IMR-90 (cell line): ENCODE data around the gene MMRN2. TPM values are rescaled to one million over a fixed set of nuclear protein-coding genes. Genes with fewer than 3 reads are reported as not detected.
"Not testable (repeated sequence)": the region's sequence is repeated elsewhere in the genome, so short reads cannot be mapped to it uniquely, and the experiment has no call there.

Experiments used
- ATAC-seq: fragments of 200-7000 bp; cut with Tn5 transposase; 2 replicates; pipeline ENCODE4 v1.9.1; 2020; ENCODE audit warnings: low read depth, mild to moderate bottlenecking, moderate library complexity
- BruUV-seq: library from RNA; stranded (reverse); fragments of 400-500 nt; replicated peaks from 2 replicates; lab custom pipeline; 2021; lab: Mats Ljungman, UMichigan
- CTCF ChIA-PET: fragments of 300-600 bp; formaldehyde crosslinking; extraction: SDS; loops from one replicate; lab custom pipeline; 2021; ENCODE audit warnings: antibody characterized with exemption; lab: Yijun Ruan, JAX
- POLR2A ChIA-PET: fragments of 300-600 bp; sonication (Branson Sonifier 250); formaldehyde crosslinking; loops from one replicate; lab custom pipeline; 2022; ENCODE audit warnings: antibody characterized with exemption; ENCODE audit not compliant: unreplicated experiment; lab: Charles Lee
- DNase-seq: peaks from one replicate; pipeline ENCODE4 v3.0.0; 2013
- H2AFZ ChIP-seq: replicated peaks from 2 replicates; pipeline ENCODE3; 2013; ENCODE audit warnings: low read length, mild to moderate bottlenecking; ENCODE audit not compliant: poor library complexity
- H2AK5ac ChIP-seq: 2 replicates; pipeline ENCODE4 v1.6.1; 2013; ENCODE audit warnings: low read depth, low read length, inconsistent platforms
- H2AK9ac ChIP-seq: replicated peaks from 2 replicates; pipeline ENCODE3; 2013; ENCODE audit warnings: mild to moderate bottlenecking, low read depth, low read length, moderate library complexity; ENCODE audit not compliant: poor library complexity
- H2BK120ac ChIP-seq: 2 replicates; pipeline ENCODE4 v1.6.1; 2013; ENCODE audit warnings: low read depth, low read length, inconsistent platforms
- H2BK15ac ChIP-seq: 3 replicates; pipeline ENCODE4 v1.6.1; 2013; ENCODE audit warnings: low read depth, low read length, inconsistent platforms
- H2BK20ac ChIP-seq: 2 replicates; pipeline ENCODE4 v1.6.1; 2013; ENCODE audit warnings: low read depth, mild to moderate bottlenecking, inconsistent platforms, low read length, moderate library complexity
- H2BK5ac ChIP-seq: 2 replicates; pipeline ENCODE4 v1.6.1; 2013; ENCODE audit warnings: mild to moderate bottlenecking, low read depth, low read length, inconsistent platforms; ENCODE audit not compliant: poor library complexity, severe bottlenecking
- H3K14ac ChIP-seq: replicated peaks from 2 replicates; pipeline ENCODE4 v1.6.1; 2013; ENCODE audit warnings: low read depth, low read length, inconsistent platforms
- H3K18ac ChIP-seq: 2 replicates; pipeline ENCODE4 v1.6.1; 2013; ENCODE audit warnings: low read depth, low read length, control low read depth
- H3K23ac ChIP-seq: 2 replicates; pipeline ENCODE4 v1.6.1; 2013; ENCODE audit warnings: low read depth, low read length, inconsistent platforms
- H3K27ac ChIP-seq: 2 replicates; pipeline ENCODE4 v1.5.1; 2013; ENCODE audit warnings: mild to moderate bottlenecking, control low read depth, low read length; ENCODE audit not compliant: insufficient read depth
- H3K27me3 ChIP-seq: 2 replicates; pipeline ENCODE4 v1.6.1; 2013; ENCODE audit warnings: low read length; ENCODE audit not compliant: control insufficient read depth, insufficient read depth
- H3K36me3 ChIP-seq: 2 replicates; pipeline ENCODE4 v1.6.1; 2013; ENCODE audit warnings: low read length, mixed read lengths; ENCODE audit not compliant: control insufficient read depth, insufficient read depth
- H3K4ac ChIP-seq: 2 replicates; pipeline ENCODE4 v1.6.1; 2013; ENCODE audit warnings: low read depth, low read length, inconsistent platforms
- H3K4me1 ChIP-seq: 2 replicates; pipeline ENCODE4 v1.6.1; 2013; ENCODE audit warnings: low read length, mixed read lengths; ENCODE audit not compliant: control insufficient read depth, insufficient read depth
- H3K4me2 ChIP-seq: 2 replicates; pipeline ENCODE4 v1.6.1; 2013; ENCODE audit warnings: low read depth, mild to moderate bottlenecking, control low read depth, low read length, moderate library complexity
- H3K4me3 ChIP-seq: 2 replicates; pipeline ENCODE4 v1.5.1; 2013; ENCODE audit warnings: low read depth, mild to moderate bottlenecking, control low read depth, low read length, moderate library complexity; ENCODE audit not compliant: insufficient read depth
- H3K56ac ChIP-seq: 2 replicates; pipeline ENCODE4 v1.6.1; 2013; ENCODE audit warnings: low read length, inconsistent platforms; ENCODE audit not compliant: insufficient read depth; ENCODE audit errors: extremely low read depth
- H3K79me1 ChIP-seq, 2 experiments: 2 replicates each; pipeline ENCODE4 v1.6.1; 2013; ENCODE audit warnings: low read length in 2 of 2, inconsistent platforms in 1 of 2, low read depth in 1 of 2
- H3K9ac ChIP-seq: 2 replicates; pipeline ENCODE4 v1.6.1; 2013; ENCODE audit warnings: low read depth, low read length, control low read depth
- H3K9me1 ChIP-seq: 2 replicates; pipeline ENCODE4 v1.6.1; 2013; ENCODE audit warnings: low read length, inconsistent platforms; ENCODE audit not compliant: insufficient read depth
- H3K9me3 ChIP-seq: 2 replicates; pipeline ENCODE4 v1.6.1; 2013; ENCODE audit warnings: low read length; ENCODE audit not compliant: control insufficient read depth, insufficient read depth
- H4K20me1 ChIP-seq: 2 replicates; pipeline ENCODE4 v1.6.1; 2013; ENCODE audit warnings: low read length, inconsistent platforms; ENCODE audit not compliant: insufficient read depth
- H4K5ac ChIP-seq: 2 replicates; pipeline ENCODE4 v1.6.1; 2013; ENCODE audit warnings: mild to moderate bottlenecking, low read depth, low read length, control low read depth
- H4K8ac ChIP-seq, 2 experiments: 2 replicates each; pipeline ENCODE4 v1.6.1; 2013; ENCODE audit warnings: low read depth in 2 of 2, low read length in 2 of 2, control low read depth in 1 of 2, inconsistent platforms in 1 of 2
- H4K91ac ChIP-seq: 2 replicates; pipeline ENCODE4 v1.6.1; 2013; ENCODE audit warnings: low read depth, low read length, inconsistent platforms; ENCODE audit not compliant: insufficient read depth
- MAZ ChIP-seq: IDR thresholded peaks from 2 replicates; pipeline ENCODE4 v1.6.1; 2012; ENCODE audit warnings: low read depth, mild to moderate bottlenecking, low read length, improper control_type of control experiment, moderate library complexity, borderline replicate concordance
- USF2 ChIP-seq: fragments of 150-350 bp; IDR thresholded peaks from 2 replicates; pipeline ENCODE4 v1.6.1; 2017; ENCODE audit warnings: mild to moderate bottlenecking, antibody characterized with exemption, low read length, low read depth
- WGBS, 2 experiments: methylation state at CpG; one replicate each; pipeline versions ENCODE4 v1.1.5 to v1.1.7; 2013; ENCODE audit warnings: missing lambda C conversion rate in 2 of 2; ENCODE audit not compliant: insufficient read length in 1 of 2; ENCODE audit errors: extremely low coverage in 2 of 2; 5-methylcytosine and 5-hydroxymethylcytosine counted together
- dilution Hi-C: fragments of 300-500 bp; cut with HindIII; formaldehyde crosslinking; loops from one replicate; pipeline ENCODE4 v1.14.3; 2018; ENCODE audit warnings: low sequenced_read_pairs; ENCODE audit not compliant: unreplicated experiment
- in situ Hi-C: fragments of 300-500 bp; cut with MboI; formaldehyde crosslinking; loops from 3 replicates; pipeline ENCODE4 v1.14.3; 2019; ENCODE audit warnings: low sequenced_read_pairs, inconsistent platforms, mixed read lengths
- intact Hi-C: fragments of 100-400 bp; cut with micrococcal nuclease; formaldehyde crosslinking; loops from 2 replicates; pipeline ENCODE4 v1.10.0; 2022
- polyA plus RNA-seq, 3 experiments: library from polyadenylated mRNA; depleted of rRNA; stranded (reverse); fragments of >200 nt; gene quantifications; 2 replicates each; pipeline ENCODE4 v1.2.3, GENCODE V29; 2012; ENCODE audit warnings: low replicate concordance in 1 of 3
- total RNA-seq: library from RNA; depleted of rRNA; stranded (reverse); fragments of >200 nt; gene quantifications from 2 replicates; pipeline ENCODE4 v1.2.3, GENCODE V29; 2012
- TF ChIP-seq, protein P1 (sequence below): conservative IDR thresholded peaks from 2 replicates; pipeline ENCODE4 v1.5.1; 2012; ENCODE audit warnings: mild to moderate bottlenecking, low read depth, low read length, improper control_type of control experiment

The MMRN2 gene
- total and polyA plus RNA-seq, 2 of the 4 experiments (the other 2 are of a cell fraction), result 1.6 to 1.8 TPM

GRCh38 chr10:86981716-86982115 is 24.3 kb upstream of the MMRN2 start:
- TF ChIP-seq, protein P1, sequence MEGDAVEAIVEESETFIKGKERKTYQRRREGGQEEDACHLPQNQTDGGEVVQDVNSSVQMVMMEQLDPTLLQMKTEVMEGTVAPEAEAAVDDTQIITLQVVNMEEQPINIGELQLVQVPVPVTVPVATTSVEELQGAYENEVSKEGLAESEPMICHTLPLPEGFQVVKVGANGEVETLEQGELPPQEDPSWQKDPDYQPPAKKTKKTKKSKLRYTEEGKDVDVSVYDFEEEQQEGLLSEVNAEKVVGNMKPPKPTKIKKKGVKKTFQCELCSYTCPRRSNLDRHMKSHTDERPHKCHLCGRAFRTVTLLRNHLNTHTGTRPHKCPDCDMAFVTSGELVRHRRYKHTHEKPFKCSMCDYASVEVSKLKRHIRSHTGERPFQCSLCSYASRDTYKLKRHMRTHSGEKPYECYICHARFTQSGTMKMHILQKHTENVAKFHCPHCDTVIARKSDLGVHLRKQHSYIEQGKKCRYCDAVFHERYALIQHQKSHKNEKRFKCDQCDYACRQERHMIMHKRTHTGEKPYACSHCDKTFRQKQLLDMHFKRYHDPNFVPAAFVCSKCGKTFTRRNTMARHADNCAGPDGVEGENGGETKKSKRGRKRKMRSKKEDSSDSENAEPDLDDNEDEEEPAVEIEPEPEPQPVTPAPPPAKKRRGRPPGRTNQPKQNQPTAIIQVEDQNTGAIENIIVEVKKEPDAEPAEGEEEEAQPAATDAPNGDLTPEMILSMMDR, result no peak
- TF ChIP-seq MAZ (no peak), USF2 (no peak)
- H2AK5ac ChIP-seq, result no peak overlapping the region
- no peak overlapping the region for H3K14ac ChIP-seq
- ChIA-PET POLR2A (no interaction called here), CTCF (no interaction called here)
- no peak overlapping the region for H2AK9ac ChIP-seq
- no peak overlapping the region for H3K4me2 ChIP-seq
- no peaks in the 10 kb centered on the region for H3K79me1 ChIP-seq
- ATAC-seq, result no peak
- H3K9me1 ChIP-seq, result peaks cover 5% of the 10 kb centered on the region; the same call in 1 of the 2 replicates
- H3K4me1 ChIP-seq, result peaks cover 7% of the 10 kb centered on the region
- H4K91ac ChIP-seq, result no peak overlapping the region
- H3K9me3 ChIP-seq, result no peaks in the 10 kb centered on the region
- no peaks in the 10 kb centered on the region for H3K36me3 ChIP-seq
- H2BK15ac ChIP-seq, result no peak overlapping the region
- no peak overlapping the region for H2BK120ac ChIP-seq
- no peak overlapping the region for H2AFZ ChIP-seq
- H3K56ac ChIP-seq, result no peak overlapping the region
- H4K5ac ChIP-seq, result no peak overlapping the region
- intact Hi-C loops, result no loop called here
- H2BK5ac ChIP-seq, result no peak overlapping the region
- no peaks in the 10 kb centered on the region for H3K27me3 ChIP-seq
- dilution Hi-C loops, result no loop called here
- no peak overlapping the region for H3K27ac ChIP-seq
- WGBS, 2 experiments, result 100% methylated on average over 1 of the region's 5 CpGs; no CpG with 5 or more reads in 1 of the 2 experiments
- H3K18ac ChIP-seq, result no peak overlapping the region
- H4K20me1 ChIP-seq, result no peaks in the 10 kb centered on the region
- no peak for DNase-seq
- in situ Hi-C loops, result no loop called here
- H3K23ac ChIP-seq, result no peak overlapping the region
- no peak overlapping the region for H3K4me3 ChIP-seq
- H3K9ac ChIP-seq, result no peak overlapping the region
- BruUV-seq, result no TSS peak
- no peak overlapping the region for H2BK20ac ChIP-seq
- H3K4ac ChIP-seq, result no peak overlapping the region
- H4K8ac ChIP-seq, result no peak overlapping the region

- CTCF ChIA-PET, H4K8ac ChIP-seq, H3K23ac ChIP-seq, H3K4me3 ChIP-seq, H4K20me1 ChIP-seq, in situ Hi-C loops, H3K14ac ChIP-seq, H2AFZ ChIP-seq, H3K18ac ChIP-seq, H2AK9ac ChIP-seq, H2BK20ac ChIP-seq, H3K9ac ChIP-seq, H2BK120ac ChIP-seq, H3K27ac ChIP-seq, H3K4me2 ChIP-seq, BruUV-seq, POLR2A ChIA-PET, dilution Hi-C loops, H3K27me3 ChIP-seq, DNase-seq, H3K9me3 ChIP-seq, H3K36me3 ChIP-seq, H3K4me1 ChIP-seq, intact Hi-C loops, H2BK5ac ChIP-seq, H2BK15ac ChIP-seq, H3K4ac ChIP-seq, H2AK5ac ChIP-seq, H3K9me1 ChIP-seq, H4K5ac ChIP-seq, H4K91ac ChIP-seq, H3K79me1 ChIP-seq, H3K56ac ChIP-seq, ATAC-seq: not testable (repeated sequence)
- no CpG with 5 or more reads among the region's 6 CpGs for WGBS, 2 experiments
Measured at GRCh38 chr10:86981020-86981419, 23.6 kb upstream of the MMRN2 start.
